GM12801 (cell line): ENCODE measurements around the gene RBM20.

ENCODE experiments used
- TF ChIP-seq, protein P1 (sequence below): IDR thresholded peaks from one replicate; pipeline ENCODE4 v1.5.1; 2011; ENCODE audit warnings: control low read depth; ENCODE audit not compliant: insufficient read length; ENCODE audit errors: extremely low read depth

The RBM20 gene

DNA sequence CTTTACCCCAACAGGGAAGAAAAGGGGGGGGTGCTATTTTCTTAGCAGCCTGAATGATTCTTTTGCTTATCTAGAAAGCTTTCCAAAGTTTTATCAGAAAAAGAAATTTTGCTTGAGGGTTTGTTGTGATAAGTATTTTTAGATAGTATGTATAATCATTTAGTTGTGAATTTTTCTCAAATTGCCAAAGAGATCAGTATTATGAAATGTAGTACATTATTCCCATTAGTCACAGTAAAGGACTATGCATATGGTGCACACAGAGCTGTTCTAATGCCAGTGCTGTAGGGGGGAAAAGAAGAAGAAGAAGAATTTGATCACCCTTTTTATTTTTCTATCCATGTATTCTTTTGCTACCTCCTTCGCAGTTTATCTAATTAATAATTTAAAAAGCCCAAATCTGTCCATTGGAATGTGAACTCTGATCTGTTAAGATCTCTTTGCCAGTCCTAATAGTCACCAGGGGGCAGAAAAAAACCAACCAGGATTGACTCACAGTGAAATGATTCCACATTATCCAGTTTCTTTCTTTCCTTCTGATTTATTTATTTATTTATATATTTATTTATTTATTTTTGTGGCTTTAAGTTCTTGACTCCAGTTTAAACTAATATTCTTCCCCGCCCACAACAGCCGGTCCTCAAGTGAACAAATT, 4.7 kb downstream of the RBM20 start:
- TF ChIP-seq, protein P1, sequence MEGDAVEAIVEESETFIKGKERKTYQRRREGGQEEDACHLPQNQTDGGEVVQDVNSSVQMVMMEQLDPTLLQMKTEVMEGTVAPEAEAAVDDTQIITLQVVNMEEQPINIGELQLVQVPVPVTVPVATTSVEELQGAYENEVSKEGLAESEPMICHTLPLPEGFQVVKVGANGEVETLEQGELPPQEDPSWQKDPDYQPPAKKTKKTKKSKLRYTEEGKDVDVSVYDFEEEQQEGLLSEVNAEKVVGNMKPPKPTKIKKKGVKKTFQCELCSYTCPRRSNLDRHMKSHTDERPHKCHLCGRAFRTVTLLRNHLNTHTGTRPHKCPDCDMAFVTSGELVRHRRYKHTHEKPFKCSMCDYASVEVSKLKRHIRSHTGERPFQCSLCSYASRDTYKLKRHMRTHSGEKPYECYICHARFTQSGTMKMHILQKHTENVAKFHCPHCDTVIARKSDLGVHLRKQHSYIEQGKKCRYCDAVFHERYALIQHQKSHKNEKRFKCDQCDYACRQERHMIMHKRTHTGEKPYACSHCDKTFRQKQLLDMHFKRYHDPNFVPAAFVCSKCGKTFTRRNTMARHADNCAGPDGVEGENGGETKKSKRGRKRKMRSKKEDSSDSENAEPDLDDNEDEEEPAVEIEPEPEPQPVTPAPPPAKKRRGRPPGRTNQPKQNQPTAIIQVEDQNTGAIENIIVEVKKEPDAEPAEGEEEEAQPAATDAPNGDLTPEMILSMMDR: no peak

DNA sequence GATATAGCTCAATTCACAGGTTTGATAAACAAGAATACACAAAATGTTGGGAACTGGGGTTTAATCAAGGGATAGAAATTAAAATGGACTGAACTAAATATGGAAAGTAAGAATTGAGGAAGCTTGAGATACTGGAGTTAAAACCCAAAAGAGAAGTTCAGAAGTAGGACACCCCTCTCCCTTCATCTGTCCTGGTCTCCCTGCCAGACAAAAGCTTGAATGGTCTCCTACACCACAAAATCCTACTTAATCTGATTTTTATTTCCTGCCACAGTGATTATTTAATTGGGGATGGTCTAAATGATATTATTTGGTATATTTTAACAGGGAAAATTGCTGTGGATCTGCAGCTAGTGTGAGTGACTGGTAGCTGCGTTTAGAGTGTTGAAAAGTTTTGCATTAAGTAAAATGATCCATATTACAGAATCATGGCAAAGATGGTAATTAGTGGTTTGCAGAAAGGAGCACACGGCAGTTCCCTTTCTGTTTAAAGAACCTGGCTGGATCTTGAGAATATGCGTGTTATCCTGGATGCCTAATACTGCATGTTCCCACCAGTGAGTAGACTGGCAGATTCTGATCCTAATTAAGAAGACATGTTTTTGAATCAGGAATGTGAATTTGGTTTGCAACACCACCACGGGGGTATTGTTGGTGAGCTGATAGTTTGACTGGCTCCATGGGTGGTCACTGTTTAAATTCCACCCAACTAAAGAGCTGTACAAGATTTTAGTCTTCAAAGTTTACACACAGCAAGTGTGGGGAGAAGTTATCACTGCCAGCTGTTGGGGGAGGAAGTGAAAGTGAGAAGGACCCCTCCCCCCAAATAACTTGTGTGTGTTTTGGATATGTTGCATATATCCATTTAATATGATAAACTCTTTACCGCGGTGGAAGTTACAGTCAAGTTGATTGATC, 5.5 kb downstream of the RBM20 start:
- TF ChIP-seq, protein P1: no peak

DNA sequence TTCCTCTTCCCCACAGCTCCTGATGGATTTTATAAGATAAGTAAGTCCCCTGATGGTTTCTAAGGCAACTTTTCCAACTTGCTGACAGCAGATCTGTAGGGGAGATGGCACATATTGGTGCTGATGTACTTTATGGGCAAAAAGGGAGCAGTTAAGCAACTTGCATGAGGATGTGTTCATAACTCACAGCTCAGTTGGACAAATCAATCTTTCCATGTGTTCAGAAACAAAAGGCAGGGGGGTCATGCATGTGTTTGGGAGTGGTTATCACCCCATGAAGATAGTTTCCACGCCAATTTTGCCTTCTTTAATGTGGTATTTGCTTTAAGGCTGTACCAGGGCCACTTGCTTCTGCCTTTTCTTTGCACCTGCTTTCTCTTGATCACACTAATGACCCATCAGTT, 6.1 kb downstream of the RBM20 start:
- TF ChIP-seq, protein P1: no peak

- TF ChIP-seq, protein P1: no peak
Measured at GRCh38 chr10:110651044-110651958, 7.2 kb downstream of the RBM20 start.

DNA sequence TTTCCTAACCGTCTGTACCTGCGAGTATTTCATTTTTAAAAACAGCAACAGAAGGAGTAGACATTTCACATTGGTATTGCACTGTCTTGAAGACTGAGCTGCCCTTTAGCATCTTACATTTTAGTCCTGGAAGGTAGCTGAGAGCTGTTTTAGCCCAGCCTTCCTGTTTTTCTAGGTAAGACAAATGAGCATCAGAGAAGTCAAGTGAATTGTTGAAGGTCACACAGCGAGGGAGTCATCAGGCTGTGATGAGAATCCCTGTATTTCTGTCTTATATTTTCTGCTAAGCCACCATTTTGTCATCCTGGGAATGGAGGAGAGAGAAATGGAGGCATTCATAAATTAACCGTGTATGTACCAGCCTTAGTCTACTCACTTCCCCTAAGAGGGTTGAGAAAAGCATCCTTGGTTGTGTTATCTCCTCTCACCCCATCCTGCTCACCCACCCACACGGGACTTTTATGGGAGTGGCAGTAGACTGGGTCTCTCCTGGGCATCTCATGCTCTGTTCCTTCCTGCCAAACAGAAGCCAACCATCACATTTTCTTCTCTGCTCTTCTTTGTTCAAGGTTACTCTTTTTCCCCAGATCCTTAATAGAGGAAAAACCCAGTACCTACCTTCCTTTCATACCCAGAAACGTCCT, 8.5 kb downstream of the RBM20 start:
- TF ChIP-seq, protein P1: no peak

DNA sequence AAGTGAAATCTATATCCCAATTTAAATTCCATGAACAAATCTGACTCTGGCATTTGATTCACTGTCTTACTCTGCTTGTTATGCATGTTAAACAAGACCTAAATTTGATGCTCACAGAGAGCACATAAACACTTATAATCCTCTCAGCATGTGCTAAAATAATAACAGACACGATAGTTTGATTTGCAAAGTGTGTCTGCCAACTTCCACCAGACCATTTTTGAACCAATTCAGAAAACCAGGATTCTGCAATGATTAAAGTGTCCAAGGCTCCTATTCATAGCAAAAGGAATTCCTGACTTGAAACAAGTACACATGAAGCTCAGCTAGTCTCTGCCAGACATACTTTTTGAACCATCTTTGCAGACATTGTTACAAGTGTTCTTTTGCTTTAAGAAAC, 11.2 kb downstream of the RBM20 start:
- TF ChIP-seq, protein P1: no peak
